HG03469 (cell line): Measurements from ENCODE around the gene NPRL2.

Experiments
- ATAC-seq: cut with Tn5 transposase; IDR thresholded peaks from one replicate; pipeline ENCODE4 v1.9.1; 2021; ENCODE audit warnings: mild to moderate bottlenecking, moderate library complexity, moderate number of reproducible peaks; ENCODE audit not compliant: unreplicated experiment

NPRL2 gene

GRCh38 chr3:50351323-50351697, 735 bp upstream of the NPRL2 start:
- no peak for ATAC-seq

GRCh38 chr3:50350213-50350526, 405 bp downstream of the NPRL2 start:
- ATAC-seq = no peak

- no peak for ATAC-seq
These were observed 3.3 kb downstream of the NPRL2 start for GRCh38 chr3:50347187-50347813.

- no peak for ATAC-seq
These were observed 4.9 kb downstream of the NPRL2 start, which contains the start of gene ZMYND10 for GRCh38 chr3:50345586-50346234. TSS of gene ZMYND10 (minus strand) at chr3:50345732. CDS start at chr3:50345579, 153 bp downstream.

GRCh38 chr3:50345008-50345407, 5.6 kb downstream of the NPRL2 start:
- ATAC-seq = no peak

- no peak for ATAC-seq
These were observed 7.6 kb downstream of the NPRL2 start for GRCh38 chr3:50342813-50343633.

GRCh38 chr3:50341996-50342650, 8.5 kb downstream of the NPRL2 start:
- no peak for ATAC-seq

GRCh38 chr3:50341537-50341936, 9.0 kb downstream of the NPRL2 start:
- no peak for ATAC-seq

GRCh38 chr3:50340448-50341329, 9.9 kb downstream of the NPRL2 start, which contains the start of gene RASSF1:
TSS of gene RASSF1 (minus strand) at chr3:50340836. CDS start at chr3:50340805, 31 bp downstream.
- no peak for ATAC-seq

GRCh38 chr3:50340147-50340447, 10.5 kb downstream of the NPRL2 start:
- ATAC-seq = no peak

GRCh38 chr3:50339485-50340146, 11.0 kb downstream of the NPRL2 start:
- ATAC-seq = no peak

- ATAC-seq = no peak
These were observed 11.6 kb downstream of the NPRL2 start for GRCh38 chr3:50338965-50339364.

GRCh38 chr3:50337175-50337861, 13.3 kb downstream of the NPRL2 start:
- peak; percentile 43 for ATAC-seq

GRCh38 chr3:50336452-50337174, 14.0 kb downstream of the NPRL2 start:
- ATAC-seq = peak; percentile 1

GRCh38 chr3:50334339-50335075, 16.1 kb downstream of the NPRL2 start:
- ATAC-seq = no peak

- no peak for ATAC-seq
These were observed 16.7 kb downstream of the NPRL2 start for GRCh38 chr3:50333744-50334328.

GRCh38 chr3:50331364-50331907, 19.1 kb downstream of the NPRL2 start:
- no peak for ATAC-seq
